HEK293T (cell line): ENCODE measurements around the gene SPC25.
"Not testable (repeated sequence)": the region's sequence is repeated elsewhere in the genome, so short reads cannot be mapped to it uniquely, and the experiment has no call there.

Experiments used
- BHLHE40 ChIP-seq: fragments of 450-650 bp; IDR thresholded peaks from 2 replicates; pipeline ENCODE4 v1.6.1; 2016; ENCODE audit warnings: mild to moderate bottlenecking, moderate library complexity, borderline replicate concordance
- ELF4 ChIP-seq: fragments of 450-650 bp; IDR thresholded peaks from 2 replicates; pipeline ENCODE4 v1.6.1; 2017; ENCODE audit warnings: antibody characterized with exemption
- LEF1 ChIP-seq: fragments of 450-650 bp; IDR thresholded peaks from 2 replicates; pipeline ENCODE4 v1.6.1; 2017; ENCODE audit warnings: mild to moderate bottlenecking, borderline replicate concordance

DNA sequence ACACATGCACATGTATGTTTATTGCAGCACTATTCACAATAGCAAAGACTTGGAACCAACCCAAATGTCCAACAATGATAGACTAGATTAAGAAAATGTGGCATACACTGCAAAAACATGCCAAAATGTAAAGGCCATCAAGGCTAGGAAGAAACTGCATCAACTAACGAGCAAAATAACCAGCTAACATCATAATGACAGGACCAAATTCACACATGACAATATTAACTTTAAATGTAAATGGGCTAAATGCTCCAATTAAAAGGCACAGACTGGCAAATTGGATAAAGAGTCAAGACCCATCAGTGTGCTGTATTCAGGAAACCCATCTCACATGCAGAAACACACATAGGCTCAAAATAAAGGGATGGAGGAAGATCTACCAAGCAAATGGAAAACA, 23.1 kb downstream of the SPC25 start:
- TF ChIP-seq ELF4, LEF1, BHLHE40: not testable (repeated sequence)
